Colon (tissue), 2 donors: Measurements from ENCODE around the gene TBC1D10A.

Experiments
- FAIRE-seq: peaks from 2 replicates; lab custom pipeline; 2012; peaks lifted over from hg19 to GRCh38; lab: Jason Lieb, UNC
- donor health status: control.
- donor health status: control.

The TBC1D10A gene

DNA sequence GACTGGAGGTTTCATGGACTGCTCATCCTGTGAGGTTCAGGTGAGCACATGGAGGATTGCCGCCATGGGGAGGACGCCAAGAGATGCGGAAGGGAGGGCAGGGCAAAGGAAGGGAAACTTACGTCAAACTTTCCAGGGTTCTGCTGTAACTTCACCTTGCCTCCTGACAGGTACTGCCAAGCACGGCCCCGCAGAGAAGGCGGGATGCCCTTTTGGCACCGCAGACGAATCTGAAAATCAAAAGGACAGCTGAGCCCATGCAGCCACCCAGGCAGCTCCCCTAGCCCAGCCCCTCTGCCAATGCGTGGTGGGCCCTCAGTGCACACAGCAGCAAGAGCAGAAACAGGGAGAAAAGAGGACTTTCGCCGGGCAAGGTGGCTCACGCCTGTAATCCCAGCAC lies 27.4 kb downstream of the TBC1D10A start:
- FAIRE-seq, result no peak

DNA sequence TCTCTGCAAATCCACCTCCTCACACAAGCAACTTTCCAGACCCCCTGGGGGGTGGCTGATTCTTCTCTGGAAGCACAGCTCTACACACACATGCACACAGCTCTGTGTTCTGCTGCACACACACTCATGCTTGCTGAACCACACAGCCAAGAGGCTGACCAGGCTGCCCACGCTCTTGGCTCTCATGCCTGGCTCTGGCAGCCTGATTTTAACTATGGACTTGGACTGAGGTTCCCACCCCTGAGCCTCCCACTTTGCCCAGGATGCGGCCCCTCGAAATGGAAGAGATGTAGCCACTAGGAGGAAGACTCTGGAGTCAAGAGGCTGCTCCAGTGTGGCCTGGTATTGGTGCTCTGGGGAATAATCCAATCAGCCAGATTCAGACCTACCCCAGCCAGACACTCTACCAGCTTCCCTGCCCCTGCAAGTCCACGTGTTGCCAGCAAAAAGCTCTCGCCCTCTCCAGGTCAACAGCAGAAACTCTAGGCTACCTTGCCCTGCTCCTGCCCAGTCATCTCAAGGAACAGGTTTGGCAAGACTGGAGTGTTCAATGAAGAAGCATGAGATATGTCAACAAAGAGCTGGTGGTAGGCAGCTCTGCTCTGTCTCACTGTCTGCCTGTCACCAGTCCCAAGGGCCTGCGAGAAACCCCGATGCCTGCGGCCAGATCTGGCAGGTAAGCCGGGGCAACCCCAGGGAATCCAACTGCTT lies 28.6 kb downstream of the TBC1D10A start:
- no peak for FAIRE-seq

DNA sequence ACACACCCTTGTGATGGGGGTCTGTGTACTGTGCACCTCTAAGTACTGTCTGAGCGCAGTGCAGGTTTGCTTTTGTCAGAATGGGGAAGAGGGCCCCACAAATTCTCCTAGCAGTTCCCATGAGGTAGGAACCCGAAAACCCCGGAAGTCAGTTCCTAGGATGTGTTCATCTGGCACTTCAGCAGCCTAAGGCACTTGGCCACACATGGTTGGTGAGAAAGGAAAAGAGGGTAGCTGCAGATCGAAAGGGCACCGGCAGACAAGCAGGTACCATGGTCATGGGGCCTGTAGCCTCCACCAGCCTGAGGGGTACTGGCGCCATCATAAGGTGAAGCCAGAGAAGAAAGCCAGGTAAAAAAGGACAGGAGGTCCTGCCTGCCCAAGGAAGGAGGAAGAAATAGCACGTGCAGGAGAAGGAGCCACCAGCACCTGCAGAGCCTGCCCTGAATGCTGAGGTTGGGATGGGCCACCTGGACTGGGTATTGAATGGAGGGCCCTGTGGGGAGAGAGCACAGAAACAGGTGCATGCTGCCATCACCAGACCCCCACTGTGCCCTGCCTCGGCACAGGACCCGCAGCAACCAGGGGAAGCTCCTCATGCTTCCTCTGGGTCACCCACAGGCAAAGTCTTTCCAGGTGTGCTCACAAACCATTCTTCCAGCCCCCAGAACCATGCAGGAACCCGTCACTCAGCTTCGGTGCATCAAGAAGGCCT lies 29.3 kb downstream of the TBC1D10A start:
- FAIRE-seq, result no peak

DNA sequence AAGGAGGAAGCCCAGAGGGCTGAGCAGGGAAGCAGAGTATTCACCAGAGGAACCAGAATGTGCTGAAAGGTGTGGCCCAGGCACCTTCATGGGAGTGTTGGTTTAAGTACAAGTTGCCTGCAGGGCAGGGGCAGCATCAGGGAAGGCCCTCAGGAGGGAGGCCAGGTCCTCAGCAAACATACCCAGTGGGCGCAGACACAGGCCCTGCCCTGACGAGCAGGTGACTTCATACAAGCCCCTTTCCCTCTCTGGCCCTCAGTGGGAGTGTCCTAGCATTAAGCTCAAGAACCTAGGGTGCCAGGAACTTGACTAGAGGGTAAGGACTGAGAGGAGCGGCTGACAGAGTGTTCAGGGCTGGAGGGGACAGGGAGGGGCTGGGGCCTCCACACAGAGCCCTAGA lies 29.9 kb downstream of the TBC1D10A start:
- no peak for FAIRE-seq

DNA sequence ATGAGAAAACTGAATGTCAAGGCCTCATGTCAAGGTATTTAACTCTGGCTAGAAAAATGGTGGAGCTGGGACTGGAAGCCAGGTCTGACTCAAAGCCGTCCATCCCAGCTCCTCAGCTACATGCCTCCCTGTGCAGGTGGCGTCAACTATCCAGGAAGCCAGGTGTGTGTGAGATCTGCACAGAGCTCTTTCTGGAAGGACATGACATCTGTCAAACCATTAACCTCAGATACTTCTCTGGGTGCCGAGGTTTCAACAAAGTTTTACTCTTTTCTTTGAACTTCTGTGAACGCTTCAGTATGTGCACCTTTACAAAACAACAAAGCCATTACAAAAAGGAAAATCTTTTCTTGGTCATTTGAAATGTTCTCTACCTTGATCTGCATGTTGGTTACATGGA lies 30.4 kb downstream of the TBC1D10A start:
- FAIRE-seq, result no peak

DNA sequence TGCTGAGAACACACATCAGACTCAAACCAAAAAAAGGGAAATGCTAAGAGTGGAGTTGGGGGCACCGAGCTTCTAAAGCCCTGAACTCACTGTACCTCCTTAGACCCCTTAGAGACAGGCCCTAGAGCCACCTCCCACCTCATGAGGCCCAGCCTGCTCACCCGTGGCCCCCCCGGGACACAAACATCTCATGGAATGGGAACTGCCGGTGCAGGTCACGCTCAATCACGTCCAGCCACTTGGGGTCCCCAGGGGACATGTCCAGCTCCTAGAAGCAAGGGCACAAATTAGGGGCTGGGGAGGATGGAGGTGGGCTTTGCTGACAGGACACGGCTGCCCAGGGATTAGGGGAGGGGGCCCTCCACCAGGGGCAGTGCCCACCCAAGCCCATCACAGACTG lies 31.2 kb downstream of the TBC1D10A start:
- FAIRE-seq, result no peak

DNA sequence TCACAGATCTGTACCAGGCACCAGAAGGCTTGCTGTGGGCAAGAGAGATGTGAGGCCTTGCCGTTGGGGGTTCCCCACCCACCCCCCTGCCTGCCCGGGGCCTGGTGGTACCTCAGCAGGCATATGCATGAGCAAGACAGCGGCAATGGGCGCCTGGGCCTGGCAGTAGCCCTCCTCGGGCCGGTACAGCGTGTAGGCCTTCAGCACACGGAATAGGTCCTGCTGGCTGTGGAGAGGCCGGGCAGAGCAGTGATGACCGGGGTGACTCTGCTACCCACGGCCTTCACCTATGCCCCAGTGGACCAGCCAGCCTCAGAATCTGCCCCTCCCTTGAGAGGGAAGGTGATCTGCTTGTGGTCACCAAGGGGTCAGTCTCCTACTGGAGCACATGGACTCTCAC lies 31.9 kb downstream of the TBC1D10A start:
- FAIRE-seq, result no peak

DNA sequence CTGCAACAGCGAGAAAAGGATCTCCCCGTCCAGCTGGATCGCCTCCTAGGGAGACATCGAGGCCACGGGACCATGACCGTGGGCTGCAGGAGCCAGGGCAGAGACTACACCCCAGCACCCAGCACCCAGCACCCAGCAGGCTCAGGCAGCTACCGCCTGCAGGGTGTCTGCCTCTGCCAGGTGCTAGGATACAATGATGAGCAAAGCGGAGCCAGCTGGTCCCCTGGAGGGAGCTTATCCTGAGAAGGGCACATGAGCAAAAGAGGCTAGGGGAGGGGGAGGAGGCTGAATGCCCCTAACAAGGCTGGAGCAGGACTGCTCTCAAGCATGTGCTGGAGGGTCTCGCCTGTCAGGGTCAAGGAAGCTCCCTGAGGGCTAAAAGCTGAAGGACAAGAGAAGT lies 32.7 kb downstream of the TBC1D10A start:
- no peak for FAIRE-seq

DNA sequence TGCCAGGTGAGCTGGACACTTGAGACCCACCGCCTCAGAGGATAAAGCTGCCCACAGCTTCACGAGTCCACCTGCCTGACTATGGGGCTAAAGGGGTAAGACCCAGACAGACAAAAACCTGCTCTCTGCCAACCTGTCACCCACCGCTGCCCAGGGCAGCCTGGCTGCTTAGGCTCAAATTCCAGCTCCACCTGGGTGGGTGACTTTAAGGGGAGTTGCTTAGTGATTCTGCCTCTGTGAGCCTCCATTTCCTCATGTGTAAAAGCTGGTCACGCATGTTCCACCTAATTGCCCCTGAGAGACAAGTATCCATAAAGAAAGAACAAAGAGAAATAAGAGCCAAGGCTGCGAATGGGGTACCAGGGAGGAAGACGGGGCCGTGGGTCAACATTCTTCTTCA lies 33.7 kb downstream of the TBC1D10A start:
- FAIRE-seq, result no peak

DNA sequence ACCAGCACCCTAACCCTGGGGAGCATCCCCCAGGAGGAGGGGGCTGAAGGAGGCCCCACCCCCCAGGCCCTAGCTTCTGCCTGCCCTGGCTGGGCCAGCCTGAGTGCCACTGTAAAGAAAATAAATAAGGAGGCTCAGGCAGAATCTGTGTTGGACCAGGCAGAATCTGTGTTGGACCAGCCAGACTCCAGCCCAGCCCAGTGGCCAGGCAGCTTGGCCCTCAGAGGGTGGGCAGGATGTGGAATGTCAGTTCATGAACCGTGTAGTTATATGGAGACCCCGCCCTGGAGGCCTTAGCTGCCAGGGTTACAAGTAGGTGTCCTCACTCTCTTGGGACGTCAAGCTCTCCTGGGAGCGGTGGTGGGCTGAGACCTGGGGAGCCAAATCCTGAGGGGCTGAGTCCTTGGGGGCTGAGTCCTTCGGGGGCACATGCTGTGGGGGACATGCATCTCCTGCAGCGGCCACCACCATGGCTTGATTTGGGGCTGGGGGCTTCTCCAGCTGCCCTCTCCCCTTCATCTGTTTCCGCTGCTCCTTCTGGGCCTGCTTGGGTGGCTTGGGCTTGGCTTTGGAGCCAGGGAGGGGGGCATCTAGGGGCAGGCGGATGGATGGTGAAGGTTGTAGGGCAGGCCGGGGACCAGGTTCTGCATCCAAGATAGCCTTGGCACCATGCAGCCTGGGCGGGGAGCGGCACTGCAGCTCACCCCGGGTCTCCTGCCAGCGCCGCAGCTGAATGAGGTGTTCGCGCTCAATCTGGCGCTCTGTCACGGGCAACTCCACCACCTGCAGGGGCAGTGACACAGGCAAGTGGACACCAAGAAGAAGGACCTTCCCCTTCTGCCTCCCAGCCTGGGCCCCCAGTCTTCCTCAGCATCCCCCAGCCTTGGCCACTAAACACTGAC lies 34.4 kb downstream of the TBC1D10A start:
- FAIRE-seq, result no peak

DNA sequence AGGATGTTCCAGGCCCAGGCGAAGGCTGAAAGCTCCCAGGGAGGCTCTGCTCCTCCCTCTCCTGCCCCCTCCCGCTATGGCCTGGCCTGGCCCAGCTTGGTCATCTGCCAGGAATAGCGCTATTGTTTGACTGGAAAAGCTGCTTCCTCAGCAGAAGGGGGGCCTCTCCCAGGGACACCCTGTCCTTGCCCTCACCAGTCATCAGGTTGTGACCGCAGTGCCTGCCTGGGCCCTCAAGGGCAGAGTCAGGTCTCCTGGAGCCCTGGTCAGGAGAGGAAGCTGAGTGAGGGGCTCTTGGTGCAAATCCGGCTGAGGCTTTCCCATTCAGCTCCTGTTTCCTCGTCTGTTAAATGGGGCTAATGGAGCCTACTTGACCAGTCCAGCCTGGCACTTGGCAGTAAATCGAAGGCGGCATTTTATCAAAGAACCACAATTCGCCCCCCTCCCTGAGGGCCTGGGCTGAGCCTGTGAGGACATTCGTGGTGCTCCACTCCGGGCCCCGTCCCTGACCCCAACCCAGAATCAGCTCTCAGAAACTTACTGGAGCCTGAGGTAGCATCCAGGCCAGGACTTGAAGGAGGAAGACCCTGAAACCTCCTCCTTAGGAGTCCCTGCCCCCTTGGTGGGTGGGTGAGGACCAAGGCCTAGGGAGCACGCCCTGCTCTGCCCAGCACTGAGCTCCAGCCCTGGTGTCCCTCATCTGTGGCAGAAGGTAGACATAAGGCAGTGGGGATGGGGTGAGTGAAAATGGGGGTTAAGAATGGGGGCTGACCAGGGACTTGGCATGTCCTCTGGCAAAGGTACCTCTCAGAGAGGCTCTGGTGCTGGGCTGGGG lies 35.5 kb downstream of the TBC1D10A start:
- no peak for FAIRE-seq

DNA sequence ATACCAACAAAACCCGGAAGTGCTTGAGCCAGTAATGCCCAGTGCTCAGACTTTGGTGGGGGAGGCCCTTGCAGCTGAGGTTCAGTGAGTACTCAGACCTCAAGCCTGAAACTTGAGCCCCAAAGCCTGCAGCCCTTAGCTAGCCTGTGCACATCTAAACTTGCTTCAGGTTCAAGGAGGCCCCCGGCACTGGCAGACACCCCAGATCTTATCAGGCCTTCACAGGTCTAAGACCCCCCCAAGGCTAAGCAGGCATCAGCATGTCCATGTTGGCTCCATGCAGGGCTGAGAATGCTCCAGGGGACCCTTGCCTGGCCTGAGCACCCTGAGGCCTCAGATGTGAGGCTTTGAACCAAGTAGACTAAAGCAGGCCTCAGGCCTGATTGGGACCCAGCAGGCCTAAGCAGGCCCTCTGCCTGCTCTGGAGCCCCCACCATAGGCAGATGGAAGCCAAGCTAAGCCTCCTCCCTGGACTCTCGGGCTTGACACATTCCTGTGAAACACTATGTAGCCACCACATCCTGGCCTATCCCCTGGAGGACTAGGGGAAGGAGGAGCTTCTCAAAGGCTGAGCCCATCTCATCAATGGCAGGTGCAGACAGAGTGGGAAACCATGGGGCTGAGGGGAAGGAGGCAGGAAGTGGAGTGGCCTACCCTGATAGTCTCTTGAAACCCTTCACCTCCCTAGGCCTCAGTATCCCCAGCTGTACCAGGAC lies 36.2 kb downstream of the TBC1D10A start:
- FAIRE-seq, result no peak

DNA sequence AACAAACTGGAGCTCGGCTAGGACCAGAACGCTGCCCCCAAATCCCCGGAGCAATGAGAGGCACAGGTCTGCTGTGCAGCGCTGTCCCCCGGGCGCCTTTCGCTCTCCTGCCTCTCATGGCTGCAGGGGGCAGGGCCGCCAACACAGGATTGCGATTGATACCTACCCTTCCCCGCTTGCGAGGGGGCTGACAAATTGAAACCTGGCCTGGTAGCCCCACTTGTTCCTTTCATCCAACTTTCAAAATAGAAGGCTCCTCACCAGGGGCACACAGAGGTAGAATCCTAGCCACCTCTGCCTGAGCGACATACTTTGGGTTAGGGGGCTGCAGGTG lies 36.8 kb downstream of the TBC1D10A start:
- FAIRE-seq, result no peak

DNA sequence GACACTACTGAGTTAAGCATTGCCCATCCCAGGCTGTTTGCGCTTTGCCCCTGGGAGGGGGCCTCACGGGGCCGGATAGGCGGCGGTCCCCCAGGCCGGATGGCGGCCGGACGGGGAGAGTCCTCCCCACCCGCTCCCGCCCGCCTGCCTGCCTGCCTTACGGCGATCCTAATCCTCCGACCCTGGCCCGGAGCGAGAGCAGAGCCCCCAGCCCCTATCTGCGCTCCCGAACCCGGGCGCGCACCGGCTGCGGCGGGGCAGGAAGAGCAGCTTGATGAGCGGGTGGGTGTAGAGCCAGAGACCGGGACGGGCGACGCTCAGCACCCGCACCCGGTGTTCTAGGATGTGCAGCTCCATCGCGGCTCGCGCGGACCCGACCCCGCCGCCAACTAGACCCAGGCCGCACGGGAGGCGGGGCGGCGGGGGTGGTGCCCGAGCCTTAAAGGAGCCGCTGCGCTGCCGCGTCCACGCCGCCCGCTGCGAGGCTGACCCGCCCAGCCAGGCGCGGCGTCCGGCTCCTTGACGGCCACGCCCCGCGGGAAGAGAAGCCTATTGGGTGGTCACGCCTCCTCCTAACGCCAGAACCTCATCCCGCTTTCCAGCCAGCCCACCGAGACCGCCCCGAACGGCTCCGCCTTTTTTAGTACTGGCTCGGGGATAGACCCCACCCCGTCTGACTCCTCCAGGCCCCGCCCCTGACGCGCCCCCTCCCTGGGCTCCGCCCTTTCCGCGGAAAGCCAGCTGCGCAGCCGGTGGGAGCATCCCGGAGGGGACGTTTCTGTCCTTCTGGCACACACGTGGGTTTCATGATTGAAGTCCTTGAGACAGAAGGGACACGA lies 37.4 kb downstream of the TBC1D10A start, which contains the start of gene CASTOR1:
Gene CASTOR1 (minus strand): TSS at position 365 of the 839 bp plus-strand sequence. CDS start 8 bp downstream, at position 357.
- no peak for FAIRE-seq

DNA sequence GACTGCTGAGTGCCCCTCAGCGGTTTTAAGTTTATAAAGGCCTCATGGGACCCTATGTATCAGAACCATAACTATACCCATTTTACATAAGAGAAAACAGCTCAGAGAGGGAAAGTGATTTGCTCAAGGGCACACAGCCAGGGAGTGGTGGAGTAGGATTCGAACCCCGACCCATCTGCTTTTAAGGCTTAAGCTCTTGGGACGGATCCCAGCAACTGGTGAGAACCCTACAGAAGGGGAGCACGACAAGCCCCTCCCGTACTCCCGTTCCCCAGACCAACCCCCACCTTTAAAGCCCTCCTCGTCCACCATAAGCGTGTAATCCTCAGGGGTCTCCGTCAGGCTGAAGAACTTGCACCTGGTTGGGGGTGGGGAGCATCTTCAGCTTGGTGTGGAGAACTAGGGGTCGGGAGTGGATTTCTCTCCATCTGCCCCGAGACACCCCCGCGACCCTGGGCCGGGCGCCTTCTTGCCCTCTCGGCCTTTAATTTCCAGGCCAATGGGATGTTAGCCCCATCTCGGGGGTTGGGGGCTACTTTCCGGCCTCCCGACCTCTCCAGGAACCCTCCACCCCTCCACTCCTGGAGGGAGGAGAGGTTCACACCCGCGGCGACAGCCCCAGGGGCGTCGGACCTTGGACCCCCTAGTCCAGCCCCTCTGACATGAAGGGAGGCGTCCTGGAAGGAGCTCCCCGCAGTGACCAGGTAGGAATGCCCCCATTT lies 38.2 kb downstream of the TBC1D10A start:
- FAIRE-seq, result no peak

DNA sequence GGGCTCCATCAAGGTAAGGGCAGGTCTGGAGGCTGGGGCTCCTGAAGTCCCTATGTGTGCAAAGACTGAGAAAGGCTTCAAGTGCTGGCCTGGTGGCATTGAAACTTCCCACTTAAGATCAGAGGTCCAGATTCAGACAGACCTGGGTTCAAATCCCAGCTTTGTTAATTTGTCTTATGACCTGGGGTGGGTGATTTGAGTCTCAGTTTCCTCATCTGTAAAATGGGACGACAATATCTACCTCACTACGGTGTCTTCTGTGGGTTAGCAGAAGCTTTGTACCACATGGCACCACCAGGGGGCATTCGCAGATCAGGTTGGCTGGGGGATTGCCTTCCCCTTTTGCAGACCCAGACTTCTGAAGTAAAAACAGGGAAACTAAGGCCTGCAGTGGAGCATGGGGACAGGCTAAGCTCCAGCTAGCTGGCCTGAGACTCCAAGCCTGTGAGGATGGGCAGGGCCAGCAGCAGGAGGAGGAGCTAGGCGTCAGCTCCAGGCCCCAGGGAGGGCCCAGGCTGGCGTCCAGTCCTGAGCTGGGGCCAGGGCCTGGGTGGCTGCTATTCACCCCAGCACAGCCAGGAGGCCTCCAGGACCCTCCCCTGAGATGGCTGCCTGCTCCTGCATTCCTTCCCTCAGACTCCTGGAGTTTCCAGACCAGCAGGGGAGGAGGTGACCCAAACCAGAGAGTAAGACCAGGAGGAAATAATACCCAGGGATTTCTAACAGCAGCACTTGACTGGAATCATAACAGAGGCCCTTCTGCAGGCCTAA lies 38.9 kb downstream of the TBC1D10A start:
- FAIRE-seq, result no peak

DNA sequence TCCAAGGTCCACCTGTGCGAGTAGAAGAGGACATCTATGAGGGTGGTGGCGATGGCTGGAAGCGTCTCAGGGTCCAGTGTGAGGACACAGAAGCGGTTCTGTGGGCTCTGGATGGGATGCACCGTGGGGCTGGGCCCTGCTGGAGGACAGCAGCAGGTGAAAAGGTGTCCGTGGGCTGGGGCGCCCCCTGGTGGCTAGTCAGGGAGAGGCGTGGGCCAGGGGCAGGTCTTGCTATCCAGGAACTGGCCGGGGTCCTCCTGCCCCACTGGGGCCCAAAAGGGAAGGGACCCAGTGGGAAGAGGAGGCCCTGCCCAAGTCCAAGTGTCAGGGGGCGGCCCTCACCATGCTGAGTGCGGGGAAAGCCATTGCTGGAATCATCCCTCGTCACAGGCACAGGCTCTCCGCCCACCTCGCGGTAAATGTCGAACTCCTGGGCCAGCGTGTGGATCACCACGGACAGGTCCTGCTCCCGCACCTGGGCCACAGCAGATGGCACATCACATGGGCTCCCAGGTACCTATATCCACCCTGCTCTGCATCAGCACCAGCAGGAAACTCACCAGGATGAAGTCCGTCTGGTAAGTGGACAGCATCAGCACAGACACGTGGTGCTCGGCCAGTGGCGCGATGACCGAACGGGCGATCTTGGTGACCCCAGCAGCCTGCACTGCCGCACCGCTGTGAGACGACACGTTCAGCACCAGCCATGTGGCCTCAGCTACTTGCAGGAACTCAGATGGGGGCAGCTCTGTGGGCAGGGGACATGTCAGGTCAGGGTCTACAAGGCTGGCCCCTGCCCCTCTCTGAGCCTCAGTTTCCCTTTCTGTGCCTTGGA lies 39.7 kb downstream of the TBC1D10A start:
- FAIRE-seq, result no peak

DNA sequence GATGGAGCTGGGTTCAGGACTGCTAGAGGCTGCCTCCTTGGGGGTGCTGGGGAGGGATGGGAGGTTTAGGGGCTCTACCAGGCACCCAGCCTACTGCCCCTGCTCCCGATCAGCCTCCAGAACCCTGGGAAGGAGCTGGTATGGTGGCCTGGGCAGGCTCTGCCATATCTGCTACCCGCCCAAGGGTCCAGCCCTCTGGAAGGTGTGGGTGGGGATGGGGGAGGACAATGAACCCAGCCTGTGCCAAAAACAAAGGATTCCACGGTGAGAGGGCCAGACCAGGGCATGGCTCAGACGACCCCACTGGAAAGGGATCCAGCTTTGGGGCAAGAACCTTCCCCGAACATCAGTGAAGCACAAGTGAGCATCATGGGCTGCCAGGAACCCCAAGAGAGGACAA lies 40.4 kb downstream of the TBC1D10A start:
- no peak for FAIRE-seq
